ENCODE results near the gene IDH3A. TPM values are rescaled to one million over a fixed set of nuclear protein-coding genes. Genes with fewer than 3 reads are reported as not detected.

Gene IDH3A
- total and polyA plus RNA-seq, 9 of the 15 experiments (the other 6 are each of a cell fraction or from before 2014, with no cell fraction given): 37.4 to 249 (median 107) TPM

- TF ChIP-seq FOXK2 (conservative IDR thresholded peaks at IDR 0.05 in 1 of 2, IDR thresholded peaks at IDR 0.05 in 1 of 2; ENCODE audit: low read depth in 2 of 2) (no peak), CREB5 (CRISPR knock-in tag; IDR thresholded peaks at IDR 0.05) (no peak), NONO (IDR thresholded peaks at IDR 0.05; ENCODE audit: low read depth in 2 of 2, low read length in 1 of 2) (peak in 1 of 2 experiments; percentile 79; a peak in 2 of 4 replicates), ATF4 (CRISPR knock-in tag; IDR thresholded peaks at IDR 0.05) (no peak), SMAD3 (CRISPR knock-in tag; conservative IDR thresholded peaks at IDR 0.05) (0 out of 2 replicates have a peak, but pooled peaks have one; percentile 30), BRD9 (IDR thresholded peaks at IDR 0.05; ENCODE audit: low read depth, partially characterized antibody) (peak; percentile 52), ZNF644 (tag; IDR thresholded peaks at IDR 0.05; ENCODE audit: low read depth) (no peak), NFATC3 (IDR thresholded peaks at IDR 0.05) (no peak), ZNF175 (CRISPR knock-in tag; IDR thresholded peaks at IDR 0.05; ENCODE audit: low read depth) (0 out of 2 replicates have a peak, but pooled peaks have one; percentile 45), CHAMP1 (IDR thresholded peaks at IDR 0.05) (no peak), CXXC5 (CRISPR knock-in tag; IDR thresholded peaks at IDR 0.05) (peak; percentile 82), TBL1XR1 (IDR thresholded peaks at IDR 0.05; ENCODE audit: low read length in 2 of 2) (no peak), JUND (IDR thresholded peaks at IDR 0.05; ENCODE audit: borderline replicate concordance, low read depth, low read length) (no peak), JUND (tag; IDR thresholded peaks at IDR 0.05; ENCODE audit: borderline replicate concordance, low read depth, low read length) (no peak), PTBP1 (IDR thresholded peaks at IDR 0.05; ENCODE audit: low read depth, low read length) (no peak), ZNF764 (CRISPR knock-in tag; IDR thresholded peaks at IDR 0.05; ENCODE audit: low read depth) (no peak), PATZ1 (CRISPR knock-in tag; IDR thresholded peaks at IDR 0.05; ENCODE audit: borderline replicate concordance) (no peak), ZKSCAN8 (CRISPR knock-in tag; IDR thresholded peaks at IDR 0.05) (no peak), SRSF3 (IDR thresholded peaks at IDR 0.05; ENCODE audit: insufficient read depth, low read length) (no peak), MTF1 (CRISPR knock-in tag; IDR thresholded peaks at IDR 0.05; ENCODE audit: borderline replicate concordance) (no peak)
Measured at GRCh38 chr15:78131295-78132061, 17.7 kb upstream of the IDH3A start, which contains the start of gene CIB2 (continued).
